Liver (tissue), 2 donors: ENCODE measurements around the gene CHD9NB.

ENCODE experiments used
- CTCF ChIP-seq: fragments of 150-350 bp; IDR thresholded peaks from 2 replicates; pipeline ENCODE4 v1.5.1; 2017; ENCODE audit warnings: improper control_type of control experiment, low read depth, low read length; ENCODE audit not compliant: missing input control
- FOXA1 ChIP-seq: IDR thresholded peaks from 2 replicates; pipeline ENCODE4 v1.6.1; 2016; ENCODE audit warnings: antibody characterized with exemption
- donor health status: healthy.

- no peak for TF ChIP-seq CTCF
- TF ChIP-seq FOXA1, result no peak
Measured at GRCh38 chr16:53061701-53062159, 9.0 kb upstream of the CHD9NB start.
